Activated CD8-positive, alpha-beta memory T cell treated with anti-CD3 and anti-CD28 coated beads, Interleukin-2, amount 10 ng/mL, durations not matched to agents 7 days and 5 days (primary cell): Measurements from ENCODE around the gene HSPD1. TPM values are rescaled to one million over a fixed set of nuclear protein-coding genes. Genes with fewer than 3 reads are reported as not detected.
A peak's percentile ranks its signal among the peaks of the same experiment; 100 is the strongest.

Source experiments
- ATAC-seq: fragments of 150-1000 bp; cut with Tn5 transposase; one replicate; pipeline ENCODE4 v1.10.0; 2021; ENCODE audit warnings: moderate library complexity
- CTCF ChIA-PET: fragments of 350-600 bp; sonication (Branson Sonifier 250); formaldehyde crosslinking; loops from one replicate; lab custom pipeline; 2021; ENCODE audit warnings: antibody characterized with exemption; lab: Charles Lee
- DNase-seq: peaks from one replicate; pipeline ENCODE4 v3.0.0-alpha.2; 2020
- H3K27ac Mint-ChIP-seq: one replicate; pipeline ENCODE4 v1.8.0; 2021; ENCODE audit warnings: mild to moderate bottlenecking, mixed read lengths
- H3K27me3 Mint-ChIP-seq: one replicate; pipeline ENCODE4 v1.8.0; 2021; ENCODE audit warnings: mixed read lengths
- H3K36me3 Mint-ChIP-seq: one replicate; pipeline ENCODE4 v1.8.0; 2021; ENCODE audit warnings: mild to moderate bottlenecking, mixed read lengths
- H3K4me1 Mint-ChIP-seq: one replicate; pipeline ENCODE4 v1.8.0; 2021; ENCODE audit warnings: mixed read lengths
- H3K4me3 Mint-ChIP-seq: one replicate; pipeline ENCODE4 v1.8.0; 2021; ENCODE audit warnings: mild to moderate bottlenecking, moderate library complexity, mixed read lengths
- H3K9me3 Mint-ChIP-seq: one replicate; pipeline ENCODE4 v1.8.0; 2022; ENCODE audit warnings: low read depth, mixed read lengths
- total RNA-seq, 2 experiments: library from RNA; stranded (reverse); gene quantifications; one replicate each; pipeline ENCODE4 v1.2.3, GENCODE V29; 2021

Gene HSPD1
- total RNA-seq, 2 experiments from 2014 or later = 298 to 427 TPM

DNA sequence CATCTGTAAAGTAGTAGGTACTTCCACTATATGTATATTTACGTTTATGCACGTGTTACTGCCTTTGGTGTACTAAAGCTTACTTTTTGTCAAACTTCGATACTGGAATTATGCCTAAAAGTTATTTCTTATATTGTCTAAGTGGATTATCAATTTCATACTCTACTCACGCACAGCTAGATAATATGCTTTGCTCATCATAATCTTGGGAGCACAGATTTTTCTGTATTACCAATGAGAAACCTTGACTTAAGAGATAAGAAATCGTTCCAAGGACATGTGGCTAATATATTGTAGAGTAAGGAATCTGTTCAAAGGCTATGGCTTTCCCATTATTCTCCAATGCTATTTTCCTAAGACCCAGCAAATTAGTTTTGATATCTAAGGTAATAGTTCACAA lies 7.0 kb upstream of the HSPD1 start:
- no peaks in the 10 kb centered on the region for H3K9me3 Mint-ChIP-seq
- H3K4me1 Mint-ChIP-seq = peaks cover 17% of the 10 kb centered on the region
- no peak for DNase-seq
- CTCF ChIA-PET = no interaction called here
- ATAC-seq = no peak
- no peaks in the 10 kb centered on the region for H3K27me3 Mint-ChIP-seq
- no peak overlapping the region for H3K27ac Mint-ChIP-seq
- peaks cover 32% of the 10 kb centered on the region for H3K36me3 Mint-ChIP-seq
- no peak overlapping the region for H3K4me3 Mint-ChIP-seq

DNA sequence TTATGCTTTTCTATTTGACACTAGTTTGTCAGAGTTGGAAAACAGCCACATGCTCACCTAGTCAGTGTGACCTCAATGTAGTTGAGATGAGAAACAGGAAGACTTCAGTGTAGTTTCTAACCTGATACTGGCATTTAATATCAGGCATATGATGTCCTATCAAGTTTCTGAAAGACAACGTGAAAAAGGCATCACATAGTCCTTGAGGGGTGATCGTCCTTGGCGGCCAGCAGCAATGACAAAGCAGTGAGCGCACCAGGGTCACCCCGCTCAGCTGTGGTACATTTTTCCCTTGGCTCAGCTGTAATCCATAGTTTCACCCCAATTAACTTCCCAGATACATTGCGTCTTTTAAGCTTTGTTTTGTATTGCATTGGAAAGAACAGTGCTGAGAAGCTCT lies 4.9 kb upstream of the HSPD1 start:
- H3K27ac Mint-ChIP-seq = no peak overlapping the region
- H3K4me3 Mint-ChIP-seq = no peak overlapping the region
- DNase-seq = no peak
- peaks cover 24% of the 10 kb centered on the region for H3K4me1 Mint-ChIP-seq
- H3K36me3 Mint-ChIP-seq = peaks cover 42% of the 10 kb centered on the region
- no peaks in the 10 kb centered on the region for H3K27me3 Mint-ChIP-seq
- CTCF ChIA-PET = interaction anchor here (1.5 kb wide), 1 partner anchor 52 kb away, joined by 3 read pairs; no protein-coding TSS in a partner anchor
- ATAC-seq = no peak
- H3K9me3 Mint-ChIP-seq = no peaks in the 10 kb centered on the region

DNA sequence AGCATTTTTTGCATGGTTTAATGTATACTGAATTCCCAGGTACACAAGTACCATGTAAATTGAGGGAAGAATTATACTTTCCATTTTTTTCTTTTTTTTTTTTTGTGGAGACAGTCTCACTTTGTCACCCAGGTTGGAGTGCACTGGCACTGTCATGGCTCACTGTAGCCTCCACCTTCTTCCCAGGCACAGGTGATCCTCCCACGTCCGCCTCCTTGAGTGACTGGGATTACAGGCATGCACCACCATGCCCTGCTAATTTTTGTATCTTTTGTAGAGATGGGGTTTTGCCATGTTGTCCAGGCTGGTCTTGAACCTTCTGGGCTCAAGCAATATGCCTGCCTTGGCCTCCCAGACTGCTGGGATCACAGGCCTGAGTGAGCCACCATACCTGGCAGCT lies 4.4 kb upstream of the HSPD1 start:
- Mint-ChIP-seq H3K36me3 (peaks cover 43% of the 10 kb centered on the region), H3K27ac (no peak overlapping the region), H3K4me3 (no peak overlapping the region), H3K27me3 (no peaks in the 10 kb centered on the region), H3K4me1 (peaks cover 24% of the 10 kb centered on the region), H3K9me3 (no peaks in the 10 kb centered on the region)
- ATAC-seq = no peak
- CTCF ChIA-PET = interaction anchor here (1.0 to 1.5 kb wide), 2 partner anchors 9 to 51 kb away, joined by 3 read pairs; no protein-coding TSS in a partner anchor
- no peak for DNase-seq

DNA sequence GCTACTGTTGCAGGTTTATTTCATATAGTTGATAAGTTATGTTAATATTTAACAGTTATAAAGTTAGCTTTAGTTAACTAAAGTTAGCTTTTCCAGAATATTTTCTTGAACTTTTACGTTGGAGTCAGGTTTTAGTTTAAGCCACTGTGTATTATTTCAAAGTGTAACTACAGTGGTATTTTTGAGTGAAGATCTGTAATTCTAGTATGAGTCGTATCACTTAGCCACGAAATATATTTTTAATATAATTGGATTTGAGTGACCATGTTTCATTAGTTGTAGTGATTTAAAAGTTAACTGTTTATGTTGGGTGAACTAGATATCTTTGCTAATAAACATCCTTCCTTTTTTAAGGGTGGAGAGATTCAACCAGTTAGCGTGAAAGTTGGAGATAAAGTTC lies 3.0 kb upstream of the HSPD1 start:
- Mint-ChIP-seq H3K27ac (peak overlapping the region; percentile 98), H3K4me3 (peak overlapping the region; percentile 100), H3K27me3 (no peaks in the 10 kb centered on the region), H3K4me1 (peaks cover 31% of the 10 kb centered on the region), H3K36me3 (peaks cover 49% of the 10 kb centered on the region), H3K9me3 (no peaks in the 10 kb centered on the region)
- ATAC-seq = no peak
- CTCF ChIA-PET = interaction anchor here (1.6 kb wide), 1 partner anchor 10 kb away, joined by 6 read pairs; no protein-coding TSS in a partner anchor
- DNase-seq = no peak

DNA sequence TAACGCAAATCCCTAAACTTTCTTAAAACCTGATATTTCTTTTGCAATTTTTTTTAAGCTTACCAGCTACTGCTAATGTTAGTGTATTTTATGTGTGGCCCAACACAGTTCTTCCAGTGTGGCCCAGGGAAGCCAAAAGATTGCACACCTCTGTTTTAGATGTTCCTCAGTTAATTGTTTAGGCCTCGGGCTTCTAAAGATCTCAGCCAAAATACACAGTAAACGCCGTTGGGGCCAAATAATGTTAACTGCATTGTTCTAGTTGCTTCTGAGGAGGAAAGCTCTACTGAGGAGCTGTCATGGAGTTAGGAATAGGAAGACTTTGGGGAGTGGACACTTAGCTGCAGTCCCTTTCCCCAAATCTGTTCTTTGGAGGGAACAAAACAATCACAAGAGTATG lies 2.6 kb upstream of the HSPD1 start:
- no peaks in the 10 kb centered on the region for H3K9me3 Mint-ChIP-seq
- DNase-seq (no peak), ATAC-seq (no peak)
- no peaks in the 10 kb centered on the region for H3K27me3 Mint-ChIP-seq
- peak overlapping the region; percentile 98 for H3K27ac Mint-ChIP-seq
- CTCF ChIA-PET = interaction anchor here (1.6 to 2.6 kb wide), 2 partner anchors 11 to 13 kb away, joined by 6 to 13 read pairs; partner anchors contain the start of gene MOB4
- H3K4me1 Mint-ChIP-seq = peaks cover 36% of the 10 kb centered on the region
- H3K36me3 Mint-ChIP-seq = peaks cover 54% of the 10 kb centered on the region
- peak overlapping the region; percentile 100 for H3K4me3 Mint-ChIP-seq

DNA sequence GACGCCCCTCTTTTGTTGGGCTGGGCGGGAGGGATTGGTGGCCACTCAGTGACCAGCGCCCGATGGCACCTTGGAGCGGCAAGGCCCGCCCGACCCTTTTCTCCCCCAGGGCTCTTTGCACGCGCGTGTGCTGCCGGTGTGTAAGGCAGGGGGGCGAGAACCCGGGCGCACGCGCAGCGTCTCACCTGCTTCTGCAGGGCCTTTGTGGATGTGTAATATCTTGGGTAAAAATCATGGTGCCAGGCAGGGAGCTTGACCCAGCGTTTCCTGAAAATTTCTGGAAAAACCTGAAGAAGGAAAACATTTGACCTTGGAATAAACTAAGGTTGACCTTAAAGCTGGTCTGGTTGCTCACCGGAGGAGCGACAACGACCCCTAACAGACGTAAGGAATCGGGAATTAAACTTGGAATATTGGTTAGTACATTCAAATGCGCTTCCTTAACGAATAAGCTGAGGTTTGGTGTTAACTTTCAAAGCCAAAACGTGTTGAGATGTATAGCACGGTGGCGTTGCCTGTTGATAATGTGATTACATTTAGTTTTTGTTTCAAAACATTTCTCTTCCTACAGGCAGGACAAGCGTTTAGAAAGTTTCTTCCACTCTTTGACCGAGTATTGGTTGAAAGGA lies 977 bp upstream of the HSPD1 start:
- peak overlapping the region; percentile 100 for H3K4me3 Mint-ChIP-seq
- DNase-seq (no peak), ATAC-seq (no peak)
- no peaks in the 10 kb centered on the region for H3K9me3 Mint-ChIP-seq
- H3K36me3 Mint-ChIP-seq = peaks cover 68% of the 10 kb centered on the region
- H3K27ac Mint-ChIP-seq = peak overlapping the region; percentile 98
- no peaks in the 10 kb centered on the region for H3K27me3 Mint-ChIP-seq
- CTCF ChIA-PET = interaction anchor here (1.2 to 2.6 kb wide), 6 partner anchors 13 to 279 kb away, joined by 3 to 13 read pairs (median 4); partner anchors contain the start of genes MARS2 and MOB4
- H3K4me1 Mint-ChIP-seq = peaks cover 51% of the 10 kb centered on the region

DNA sequence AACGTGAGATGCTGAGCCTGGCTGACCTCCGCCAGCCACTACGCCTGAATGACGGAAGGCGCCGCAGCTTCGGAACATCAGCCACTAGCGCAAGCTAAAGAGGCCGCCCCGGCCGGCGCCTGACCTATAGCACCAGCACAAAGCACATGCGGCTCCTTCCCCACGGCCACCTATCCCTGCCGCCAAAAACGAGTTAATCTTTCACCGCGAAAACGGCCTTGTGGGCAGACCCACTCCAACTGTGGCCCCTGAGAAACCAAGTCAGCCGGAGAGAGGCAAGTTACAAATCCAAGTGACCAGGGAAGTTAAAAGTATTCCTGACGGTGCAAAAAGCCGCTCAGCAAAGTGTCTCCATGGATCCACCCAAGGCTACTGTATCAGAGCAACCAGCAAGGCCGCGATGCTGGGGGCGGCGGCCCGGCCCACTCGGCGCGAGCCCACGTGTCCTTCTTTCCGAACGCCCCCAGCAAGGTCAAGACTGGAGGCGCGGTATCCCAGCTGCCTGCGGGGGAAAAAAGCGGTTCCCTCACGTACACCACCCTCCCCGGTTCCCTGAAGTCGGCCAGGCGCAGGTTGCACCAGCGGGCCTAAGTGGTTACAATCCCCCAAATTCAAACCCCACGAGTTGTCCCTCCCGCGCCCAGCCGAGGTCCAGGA lies 575 bp downstream of the HSPD1 start:
- ATAC-seq (peak; percentile 6), DNase-seq (peak; percentile 83)
- Mint-ChIP-seq H3K27me3 (no peaks in the 10 kb centered on the region), H3K36me3 (peaks cover 72% of the 10 kb centered on the region), H3K9me3 (no peaks in the 10 kb centered on the region), H3K4me3 (peak overlapping the region; percentile 100), H3K27ac (peak overlapping the region; percentile 98), H3K4me1 (peaks cover 64% of the 10 kb centered on the region)
- CTCF ChIA-PET = interaction anchor here (0.6 to 1.4 kb wide), 5 partner anchors 8 to 280 kb away, joined by 3 to 7 read pairs (median 3); partner anchors contain the start of genes MOB4 and SF3B1

DNA sequence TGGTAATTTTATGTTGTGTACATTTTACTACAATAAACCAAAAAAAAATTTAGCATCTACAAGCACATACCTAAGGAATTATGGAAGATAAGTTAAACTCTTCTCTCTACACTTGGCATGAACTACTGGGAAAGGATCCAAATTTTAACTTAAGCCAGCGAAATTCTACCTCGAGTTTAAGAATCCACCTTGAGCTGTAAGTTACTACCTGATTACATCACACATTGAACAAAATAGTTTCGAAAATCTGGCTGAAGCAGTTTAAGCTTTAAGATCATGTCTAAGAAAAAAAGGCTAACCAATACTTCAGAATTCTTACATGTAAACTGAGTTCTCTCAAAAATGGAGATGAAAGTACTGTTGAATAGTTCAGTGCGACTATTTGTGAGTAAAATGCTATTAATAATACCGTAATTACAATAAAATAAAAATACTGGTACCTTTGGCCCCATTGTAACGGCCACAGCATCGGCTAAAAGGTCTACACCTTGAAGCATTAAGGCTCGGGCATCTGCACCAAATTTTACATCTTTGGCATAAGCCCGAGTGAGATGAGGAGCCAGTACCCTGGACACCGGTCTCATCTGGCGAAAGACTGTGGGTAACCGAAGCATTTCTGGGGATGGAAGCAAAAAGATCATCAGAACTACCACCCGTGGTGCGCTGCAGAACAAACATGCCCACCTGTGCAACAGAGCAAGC lies 1.3 kb downstream of the HSPD1 start:
- no peak for DNase-seq
- Mint-ChIP-seq H3K27me3 (no peaks in the 10 kb centered on the region), H3K4me3 (peak overlapping the region; percentile 100), H3K36me3 (peaks cover 70% of the 10 kb centered on the region), H3K4me1 (peaks cover 62% of the 10 kb centered on the region), H3K27ac (peak overlapping the region; percentile 98), H3K9me3 (no peaks in the 10 kb centered on the region)
- CTCF ChIA-PET = interaction anchor here (0.6 to 1.1 kb wide), 3 partner anchors 18 to 63 kb away, joined by 3 read pairs; partner anchors contain the start of genes MOB4 and SF3B1
- no peak for ATAC-seq

DNA sequence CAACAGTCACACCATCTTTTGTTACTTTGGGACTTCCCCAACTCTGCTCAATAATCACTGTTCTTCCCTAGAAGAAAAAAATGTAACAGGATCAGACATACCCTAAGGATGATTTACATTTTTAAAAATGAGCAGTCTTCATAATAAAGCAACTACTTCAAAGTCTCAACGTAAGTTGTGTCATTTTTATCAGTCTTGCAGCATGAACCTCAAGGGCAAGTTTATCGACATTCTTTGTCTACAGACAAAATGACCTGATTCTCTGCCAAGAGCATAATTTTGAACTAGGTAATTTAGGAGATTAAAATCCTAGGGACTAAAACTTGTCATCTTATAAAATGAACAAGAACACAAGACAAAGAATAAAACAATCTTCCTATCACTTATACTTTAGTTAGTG lies 2.3 kb downstream of the HSPD1 start:
- Mint-ChIP-seq H3K9me3 (no peaks in the 10 kb centered on the region), H3K36me3 (peaks cover 71% of the 10 kb centered on the region), H3K4me3 (peak overlapping the region; percentile 100), H3K27me3 (no peaks in the 10 kb centered on the region), H3K4me1 (peaks cover 60% of the 10 kb centered on the region), H3K27ac (peak overlapping the region; percentile 98)
- DNase-seq (no peak), ATAC-seq (no peak)
- CTCF ChIA-PET = no interaction called here

DNA sequence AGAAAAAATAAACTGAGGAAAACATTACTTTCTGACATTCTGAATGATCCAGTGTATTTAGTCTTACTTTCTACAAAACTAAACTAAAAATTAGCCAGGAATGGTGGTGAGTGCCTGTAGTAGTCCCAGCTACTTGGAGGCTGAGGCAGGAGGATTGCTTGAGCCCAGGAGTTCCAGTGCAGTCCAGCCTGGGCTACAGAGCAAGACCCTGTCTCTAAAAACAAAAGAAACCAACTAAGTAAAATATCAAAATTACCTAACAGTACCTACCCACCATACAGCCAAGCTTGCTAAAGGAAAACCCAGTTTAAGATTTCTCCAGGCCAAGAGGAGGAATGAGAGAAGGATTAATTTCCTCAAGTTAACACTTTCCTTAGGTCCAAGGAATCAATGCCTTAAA lies 2.9 kb downstream of the HSPD1 start:
- CTCF ChIA-PET = no interaction called here
- peaks cover 67% of the 10 kb centered on the region for H3K36me3 Mint-ChIP-seq
- no peaks in the 10 kb centered on the region for H3K27me3 Mint-ChIP-seq
- no peak for ATAC-seq
- no peak for DNase-seq
- peak overlapping the region; percentile 98 for H3K27ac Mint-ChIP-seq
- H3K4me3 Mint-ChIP-seq = peak overlapping the region; percentile 100
- H3K9me3 Mint-ChIP-seq = no peaks in the 10 kb centered on the region
- peaks cover 56% of the 10 kb centered on the region for H3K4me1 Mint-ChIP-seq

DNA sequence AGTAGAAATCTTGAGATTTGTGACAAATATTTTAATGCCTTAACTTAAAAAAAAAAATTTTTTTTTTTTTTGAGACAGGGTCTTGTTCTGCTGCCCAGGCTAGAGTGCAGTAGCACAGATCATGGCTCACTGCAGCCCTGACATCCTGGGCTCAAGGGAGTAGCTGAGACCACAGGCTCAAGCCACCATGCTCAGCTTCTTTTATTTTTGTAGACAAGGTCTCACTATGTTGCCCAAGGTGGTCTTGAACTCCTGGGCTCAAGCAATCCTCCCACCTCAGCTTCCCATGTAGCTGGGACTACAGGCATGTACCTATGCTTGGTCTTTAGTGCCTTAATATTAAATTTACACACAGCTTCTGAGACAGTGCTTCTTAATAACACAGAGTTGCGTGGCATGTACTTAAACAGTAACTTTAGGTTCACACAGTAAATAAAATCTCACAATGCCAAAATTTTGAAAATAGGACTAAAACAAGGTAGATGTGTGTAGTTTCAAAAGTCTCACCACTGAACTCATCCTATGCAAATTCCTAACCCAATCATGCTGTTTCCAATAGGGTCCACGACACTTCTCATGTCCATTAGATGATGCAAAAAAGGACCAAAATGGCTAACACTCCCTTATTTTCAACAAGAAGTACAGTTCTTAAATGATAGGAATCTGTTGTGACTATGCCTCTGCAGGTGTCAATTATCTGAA lies 4.1 kb downstream of the HSPD1 start:
- H3K9me3 Mint-ChIP-seq = no peaks in the 10 kb centered on the region
- DNase-seq (no peak), ATAC-seq (no peak)
- peak overlapping the region; percentile 52 for H3K27ac Mint-ChIP-seq
- CTCF ChIA-PET = no interaction called here
- peak overlapping the region; percentile 100 for H3K4me3 Mint-ChIP-seq
- no peaks in the 10 kb centered on the region for H3K27me3 Mint-ChIP-seq
- H3K4me1 Mint-ChIP-seq = peaks cover 52% of the 10 kb centered on the region
- peaks cover 69% of the 10 kb centered on the region for H3K36me3 Mint-ChIP-seq

DNA sequence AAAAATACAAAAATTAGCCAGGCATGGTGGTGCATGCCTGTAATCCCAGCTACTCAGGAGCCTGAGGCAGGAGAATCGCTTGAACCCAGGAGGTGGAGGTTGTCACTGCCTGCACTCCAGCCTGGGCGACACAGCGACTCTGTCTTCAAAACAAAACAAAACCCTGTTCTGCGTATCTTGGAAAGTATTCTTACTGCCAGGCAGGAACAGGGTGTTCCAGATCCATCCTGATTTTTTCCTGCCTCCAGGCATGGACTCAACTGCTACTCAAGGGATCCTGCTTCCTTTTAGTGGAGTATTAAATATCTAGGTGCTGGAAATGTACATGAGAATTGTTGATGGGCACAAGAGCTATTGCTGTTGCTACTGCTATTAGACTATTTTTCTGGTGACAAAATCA lies 12.3 kb downstream of the HSPD1 start:
- H3K27me3 Mint-ChIP-seq = no peaks in the 10 kb centered on the region
- H3K27ac Mint-ChIP-seq = peak overlapping the region; percentile 5
- H3K4me3 Mint-ChIP-seq = no peak overlapping the region
- peaks cover 80% of the 10 kb centered on the region for H3K36me3 Mint-ChIP-seq
- CTCF ChIA-PET = no interaction called here
- peaks cover 7% of the 10 kb centered on the region for H3K4me1 Mint-ChIP-seq
- DNase-seq = no peak
- ATAC-seq = no peak
- peaks cover 5% of the 10 kb centered on the region for H3K9me3 Mint-ChIP-seq

DNA sequence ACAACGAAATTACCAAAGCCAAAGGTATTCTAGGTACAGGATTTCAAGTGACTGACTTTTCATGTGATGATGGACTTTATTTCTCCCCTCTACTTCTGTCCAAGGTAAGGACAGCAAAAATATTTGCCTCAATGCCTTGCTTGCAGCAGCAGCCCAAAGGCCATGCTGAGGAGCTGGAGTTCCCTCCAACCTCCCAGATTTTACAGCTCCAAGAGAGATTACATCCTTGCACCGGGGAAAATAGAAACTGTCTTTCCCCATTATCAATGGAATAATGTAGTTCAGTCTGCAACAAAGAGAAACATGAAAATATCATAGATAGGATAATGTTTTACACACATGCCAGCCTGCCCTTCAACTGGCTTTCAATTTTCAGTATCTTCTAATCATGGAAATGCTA lies 13.5 kb downstream of the HSPD1 start:
- peaks cover 5% of the 10 kb centered on the region for H3K9me3 Mint-ChIP-seq
- no peak overlapping the region for H3K4me3 Mint-ChIP-seq
- CTCF ChIA-PET = no interaction called here
- no peaks in the 10 kb centered on the region for H3K27me3 Mint-ChIP-seq
- no peak for DNase-seq
- H3K36me3 Mint-ChIP-seq = peaks cover 78% of the 10 kb centered on the region
- H3K4me1 Mint-ChIP-seq = peaks cover 3% of the 10 kb centered on the region
- no peak overlapping the region for H3K27ac Mint-ChIP-seq
- no peak for ATAC-seq
